ENCODE data around the gene OVOL2. TPM values are rescaled to one million over a fixed set of nuclear protein-coding genes. Genes with fewer than 3 reads are reported as not detected.
"Not testable (repeated sequence)": the region's sequence is repeated elsewhere in the genome, so short reads cannot be mapped to it uniquely, and the experiment has no call there.

The OVOL2 gene
- total RNA-seq, 2 experiments from 2014 or later: not detected

- Mint-ChIP-seq H3K9me3 (no peaks in the 10 kb centered on the region), H3K4me1 (ENCODE audit: low read depth) (no peaks in the 10 kb centered on the region), H3K4me3 (no peak overlapping the region), H3K27ac (no peak overlapping the region), H3K27me3 (peaks cover 12% of the 10 kb centered on the region), H3K36me3 (ENCODE audit: low read depth) (no peaks in the 10 kb centered on the region)
- Histone ChIP-seq H3K36me3 (ENCODE audit: insufficient read depth, low read length) (no peaks in the 10 kb centered on the region), H3K27ac (ENCODE audit: low read depth in 1 of 2, low read length in 2 of 2) (no peak overlapping the region), H3K4me1 (ENCODE audit: insufficient read depth, low read length) (no peaks in the 10 kb centered on the region), H3K9me3 (ENCODE audit: control insufficient read depth in 1 of 2, insufficient read depth in 1 of 2, low read length in 2 of 2) (no peaks in the 10 kb centered on the region), H3K4me3 (ENCODE audit: low read length) (no peak overlapping the region), H3K27me3 (ENCODE audit: control insufficient read depth in 1 of 2, insufficient read depth in 2 of 2, low read length in 2 of 2) (peaks cover 3 to 5% of the 10 kb centered on the region in 2 experiments)
- TF ChIP-seq CTCF (IDR thresholded peaks at IDR 0.05): no peak
- POLR2A ChIA-PET: no interaction called here
- intact Hi-C loops (cut with DNase I, micrococcal nuclease): no loop called here
- ATAC-seq (ENCODE audit: poor library complexity) (no peak), DNase-seq (no peak)
- CTCF ChIA-PET: no interaction called here
These were observed 29.3 kb upstream of the OVOL2 start for GRCh38 chr20:18087054-18087453.

GRCh38 chr20:18080836-18081235 lies 23.1 kb upstream of the OVOL2 start:
- not testable (repeated sequence) for H3K9me3 Mint-ChIP-seq; DNase-seq; H3K27me3 ChIP-seq (ENCODE audit: control insufficient read depth in 1 of 2, insufficient read depth in 2 of 2, low read length in 2 of 2)

GRCh38 chr20:18079756-18080353 lies 22.1 kb upstream of the OVOL2 start:
- ChIA-PET POLR2A (no interaction called here), CTCF (no interaction called here)
- H3K4me3 Mint-ChIP-seq: no peak overlapping the region
- Histone ChIP-seq H3K36me3 (ENCODE audit: insufficient read depth, low read length) (no peaks in the 10 kb centered on the region), H3K9me3 (ENCODE audit: control insufficient read depth in 1 of 2, insufficient read depth in 1 of 2, low read length in 2 of 2) (no peaks in the 10 kb centered on the region), H3K27me3 (ENCODE audit: control insufficient read depth in 1 of 2, insufficient read depth in 2 of 2, low read length in 2 of 2) (peaks cover 0 to 3% of the 10 kb centered on the region in 2 experiments), H3K4me3 (ENCODE audit: low read length) (no peak overlapping the region), H3K4me1 (ENCODE audit: insufficient read depth, low read length) (no peaks in the 10 kb centered on the region), H3K27ac (ENCODE audit: low read depth in 1 of 2, low read length in 2 of 2) (no peak overlapping the region)
- H3K4me1 Mint-ChIP-seq (ENCODE audit: low read depth): no peaks in the 10 kb centered on the region
- ATAC-seq (ENCODE audit: poor library complexity) (no peak), DNase-seq (no peak)
- peaks cover 16% of the 10 kb centered on the region for H3K27me3 Mint-ChIP-seq
- TF ChIP-seq CTCF (IDR thresholded peaks at IDR 0.05): no peak
- intact Hi-C loops (cut with DNase I, micrococcal nuclease): no loop called here
- no peaks in the 10 kb centered on the region for H3K9me3 Mint-ChIP-seq
- no peaks in the 10 kb centered on the region for H3K36me3 Mint-ChIP-seq (ENCODE audit: low read depth)
- no peak overlapping the region for H3K27ac Mint-ChIP-seq

More at GRCh38 chr20:18080836-18081235, 23.1 kb upstream of the OVOL2 start:
- ATAC-seq (ENCODE audit: poor library complexity); H3K36me3 ChIP-seq (ENCODE audit: insufficient read depth, low read length); H3K4me3 ChIP-seq (ENCODE audit: low read length); H3K27ac Mint-ChIP-seq; H3K4me1 Mint-ChIP-seq (ENCODE audit: low read depth); H3K4me1 ChIP-seq (ENCODE audit: insufficient read depth, low read length); CTCF ChIA-PET; H3K36me3 Mint-ChIP-seq (ENCODE audit: low read depth); H3K9me3 ChIP-seq (ENCODE audit: control insufficient read depth in 1 of 2, insufficient read depth in 1 of 2, low read length in 2 of 2); H3K27ac ChIP-seq (ENCODE audit: low read depth in 1 of 2, low read length in 2 of 2); intact Hi-C loops (cut with DNase I, micrococcal nuclease); H3K4me3 Mint-ChIP-seq: not testable (repeated sequence)
- POLR2A ChIA-PET: interaction anchor here (0.7 kb wide), 1 partner anchor 209 kb away, joined by 3 read pairs; no protein-coding TSS in a partner anchor
- H3K27me3 Mint-ChIP-seq: peaks cover 13% of the 10 kb centered on the region

- DNase-seq: no peak
- no peak overlapping the region for H3K4me3 ChIP-seq (ENCODE audit: low read length)
- H3K4me1 ChIP-seq (ENCODE audit: insufficient read depth, low read length): no peaks in the 10 kb centered on the region
- H3K27ac ChIP-seq (ENCODE audit: low read depth in 1 of 2, low read length in 2 of 2): no peak overlapping the region
- intact Hi-C loops (cut with DNase I, micrococcal nuclease): no loop called here
- Mint-ChIP-seq H3K27me3 (peaks cover 32% of the 10 kb centered on the region), H3K4me1 (ENCODE audit: low read depth) (no peaks in the 10 kb centered on the region), H3K9me3 (no peaks in the 10 kb centered on the region), H3K36me3 (ENCODE audit: low read depth) (no peaks in the 10 kb centered on the region), H3K27ac (no peak overlapping the region), H3K4me3 (no peak overlapping the region)
- CTCF ChIA-PET: no interaction called here
- no peak for ATAC-seq (ENCODE audit: poor library complexity)
- POLR2A ChIA-PET: no interaction called here
- H3K9me3 ChIP-seq (ENCODE audit: control insufficient read depth in 1 of 2, insufficient read depth in 1 of 2, low read length in 2 of 2): no peaks in the 10 kb centered on the region
- no peaks in the 10 kb centered on the region for H3K36me3 ChIP-seq (ENCODE audit: insufficient read depth, low read length)
- TF ChIP-seq CTCF (IDR thresholded peaks at IDR 0.05): no peak
- H3K27me3 ChIP-seq (ENCODE audit: control insufficient read depth in 1 of 2, insufficient read depth in 2 of 2, low read length in 2 of 2): peaks cover 8 to 9% of the 10 kb centered on the region in 2 experiments
These were observed 19.4 kb upstream of the OVOL2 start for GRCh38 chr20:18077157-18077556.

Data from CD4-positive, alpha-beta T cell (primary cell).